ENCODE data around the gene WDR45B.

DNA sequence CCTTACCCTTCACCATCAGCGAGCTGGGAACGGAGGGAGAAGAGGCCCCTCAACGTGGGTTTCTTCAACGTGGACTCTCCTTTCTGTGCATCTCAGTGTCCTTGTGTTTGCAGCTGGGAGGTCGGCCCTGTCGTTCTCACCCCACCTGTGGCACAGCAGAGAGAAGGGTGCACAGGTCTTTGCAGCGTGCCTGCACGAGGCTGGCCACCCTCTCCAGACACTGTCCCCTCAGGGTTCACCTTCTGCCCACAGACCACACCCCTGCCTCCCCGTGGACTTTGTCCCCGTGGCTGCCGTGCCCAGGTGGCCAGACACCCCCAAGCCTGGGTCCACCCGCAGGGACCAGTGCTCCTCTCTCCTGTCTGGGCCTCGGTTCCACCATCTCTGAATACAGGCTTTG lies 7.3 kb upstream of the WDR45B start:
- TF ChIP-seq EZH2phosphoT487 (IDR thresholded peaks at IDR 0.05; ENCODE audit: insufficient read depth, low read depth), result no peak
- no peak for TF ChIP-seq EZH2 (IDR thresholded peaks at IDR 0.05; ENCODE audit: insufficient read depth, poor library complexity, severe bottlenecking)

Measured in GM23248 (cell line).